Sigmoid colon (tissue), 7 donors: ENCODE data around the gene PTGES2. TPM values are rescaled to one million over a fixed set of nuclear protein-coding genes. Genes with fewer than 3 reads are reported as not detected.

ENCODE experiments used
- DNase-seq: peaks from one replicate; pipeline ENCODE4 v3.0.0-alpha.2; 2019
- H3K27ac ChIP-seq, 4 donors: fragments of 200-600 bp; sonication (generic); one replicate each; pipeline ENCODE4 v1.5.1; 2016 to 2019; ENCODE audit warnings: mild to moderate bottlenecking in 1 of 4
- H3K27me3 ChIP-seq, 3 donors: fragments of 200-600 bp; sonication (generic); one replicate each; pipeline ENCODE4 v1.5.1; 2019; ENCODE audit warnings: mild to moderate bottlenecking in 1 of 3
- H3K36me3 ChIP-seq, 4 donors: fragments of 200-600 bp; sonication (generic); one replicate each; pipeline ENCODE4 v1.5.1; 2016 to 2019
- H3K4me1 ChIP-seq, 4 donors: fragments of 200-600 bp; sonication (generic); one replicate each; pipeline ENCODE4 v1.5.1; 2017 to 2019
- H3K4me3 ChIP-seq, 4 donors: fragments of 200-600 bp; sonication (generic); one replicate each; pipeline ENCODE4 v1.5.1; 2017 to 2019; ENCODE audit warnings: mild to moderate bottlenecking in 2 of 4, moderate library complexity in 1 of 4
- H3K9me3 ChIP-seq, 4 donors: fragments of 200-600 bp in 3 of 4; sonication (generic) in 3 of 4; one replicate each; pipeline versions ENCODE4 v1.5.1 to v1.6.1; 2013 to 2019
- EP300 ChIP-seq, 4 donors: sonication (generic); formaldehyde crosslinking; IDR thresholded peaks; one replicate each; pipeline ENCODE4 v1.6.1; 2017; ENCODE audit warnings: antibody characterized with exemption in 4 of 4
- POLR2A ChIP-seq, 2 donors: fragments of 450-650 bp; IDR thresholded peaks; one replicate each; pipeline ENCODE4 v1.6.1; 2016; ENCODE audit warnings: antibody characterized with exemption in 2 of 2, mild to moderate bottlenecking in 2 of 2, moderate library complexity in 2 of 2
- POLR2AphosphoS5 ChIP-seq, 4 donors: sonication (generic); formaldehyde crosslinking; IDR thresholded peaks; one replicate each; pipeline ENCODE4 v1.6.1; 2017; ENCODE audit warnings: antibody characterized with exemption in 4 of 4
- WGBS, 2 donors: extraction: QIAGEN DNeasy Blood & Tissue Kit; methylation state at CpG; one replicate each; pipeline ENCODE4 v1.1.7; 2013; 5-methylcytosine and 5-hydroxymethylcytosine counted together
- intact Hi-C: fragments of 100-400 bp; cut with DNase I; formaldehyde crosslinking; loops from one replicate; pipeline ENCODE4 v1.15.1; 2023
- polyA plus RNA-seq, 3 donors: library from polyadenylated mRNA; stranded (reverse); fragments of 200-250 nt; gene quantifications; one replicate each; pipeline ENCODE4 v1.2.3, GENCODE V29; 2013
- total RNA-seq, 4 donors: library from RNA; depleted of rRNA; stranded (reverse); fragments of >200 nt; gene quantifications; one replicate each; pipeline ENCODE4 v1.1.0, GENCODE V29; 2016
- TF ChIP-seq, protein P1 (sequence below), 4 experiments: fragments of 450-650 bp in 3 of 4; fragments of 200-600 bp in 1 of 4; IDR thresholded peaks; one replicate each; pipeline ENCODE4 v1.5.1; 2016 to 2019; ENCODE audit warnings: antibody characterized with exemption in 4 of 4, mild to moderate bottlenecking in 3 of 4, moderate library complexity in 2 of 4
- donor health status: healthy with polysubstance abuse.
- donor health status: Bipolar disorder and iron deficiency.
- donor health status: healthy.

The PTGES2 gene
- total and polyA plus RNA-seq, 7 donors: 56.5 to 119 (median 82.2) TPM

DNA sequence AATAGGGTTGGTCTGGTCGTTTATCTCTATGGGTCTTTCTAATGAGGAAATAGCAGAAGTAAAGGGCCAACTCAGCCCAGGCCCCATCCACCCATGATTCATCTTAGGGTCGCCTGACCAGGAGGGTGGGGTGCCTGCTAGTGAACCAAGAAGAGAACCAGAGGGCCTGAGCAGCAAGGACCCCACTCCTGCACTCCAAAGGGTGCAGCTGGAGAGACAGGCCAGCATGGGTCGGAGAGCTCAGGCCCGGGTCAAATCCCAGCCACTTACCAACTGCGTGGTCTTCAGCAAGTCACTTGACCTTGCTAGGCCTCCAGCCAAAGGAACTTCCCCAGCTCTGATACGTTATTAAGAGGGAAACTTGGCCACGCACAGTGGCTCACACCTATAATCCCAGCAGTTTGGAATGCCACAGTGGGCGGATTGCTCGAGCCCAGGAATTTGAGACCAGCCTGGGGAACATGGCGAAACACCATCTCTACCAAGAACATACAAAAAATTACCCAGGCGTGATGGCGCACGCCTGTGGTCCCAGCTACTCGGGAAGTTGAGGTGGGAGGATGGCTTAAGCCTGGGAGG, 36.9 kb upstream of the PTGES2 start:
- Histone ChIP-seq H3K4me1 (peaks cover 0 to 24% (median 12%) of the 10 kb centered on the region in 4 donors), H3K27me3 (no peaks in the 10 kb centered on the region), H3K9me3 (no peaks in the 10 kb centered on the region), H3K36me3 (peaks cover 36 to 67% (median 47%) of the 10 kb centered on the region in 4 donors), H3K4me3 (no peak overlapping the region), H3K27ac (no peak overlapping the region)
- intact Hi-C loops: no loop called here
- DNase-seq: peak; percentile 50
- 82 to 85% methylated on average over 14 of the region's 14 CpGs for WGBS, 2 donors
- TF ChIP-seq POLR2AphosphoS5 (IDR thresholded peaks at IDR 0.05) (no peak), POLR2A (IDR thresholded peaks at IDR 0.05) (no peak), EP300 (IDR thresholded peaks at IDR 0.05) (no peak)
- TF ChIP-seq, protein P1, sequence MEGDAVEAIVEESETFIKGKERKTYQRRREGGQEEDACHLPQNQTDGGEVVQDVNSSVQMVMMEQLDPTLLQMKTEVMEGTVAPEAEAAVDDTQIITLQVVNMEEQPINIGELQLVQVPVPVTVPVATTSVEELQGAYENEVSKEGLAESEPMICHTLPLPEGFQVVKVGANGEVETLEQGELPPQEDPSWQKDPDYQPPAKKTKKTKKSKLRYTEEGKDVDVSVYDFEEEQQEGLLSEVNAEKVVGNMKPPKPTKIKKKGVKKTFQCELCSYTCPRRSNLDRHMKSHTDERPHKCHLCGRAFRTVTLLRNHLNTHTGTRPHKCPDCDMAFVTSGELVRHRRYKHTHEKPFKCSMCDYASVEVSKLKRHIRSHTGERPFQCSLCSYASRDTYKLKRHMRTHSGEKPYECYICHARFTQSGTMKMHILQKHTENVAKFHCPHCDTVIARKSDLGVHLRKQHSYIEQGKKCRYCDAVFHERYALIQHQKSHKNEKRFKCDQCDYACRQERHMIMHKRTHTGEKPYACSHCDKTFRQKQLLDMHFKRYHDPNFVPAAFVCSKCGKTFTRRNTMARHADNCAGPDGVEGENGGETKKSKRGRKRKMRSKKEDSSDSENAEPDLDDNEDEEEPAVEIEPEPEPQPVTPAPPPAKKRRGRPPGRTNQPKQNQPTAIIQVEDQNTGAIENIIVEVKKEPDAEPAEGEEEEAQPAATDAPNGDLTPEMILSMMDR (IDR thresholded peaks at IDR 0.05): no peak

GRCh38 chr9:128163523-128164306, 36.2 kb upstream of the PTGES2 start:
- Histone ChIP-seq H3K27me3 (no peaks in the 10 kb centered on the region), H3K36me3 (peaks cover 29 to 60% (median 40%) of the 10 kb centered on the region in 4 donors), H3K4me1 (peaks cover 0 to 26% (median 16%) of the 10 kb centered on the region in 4 donors), H3K4me3 (no peak overlapping the region), H3K9me3 (no peaks in the 10 kb centered on the region), H3K27ac (no peak overlapping the region)
- 95 to 97% methylated on average over 10 of the region's 10 CpGs for WGBS, 2 donors
- peak; percentile 40 for DNase-seq
- intact Hi-C loops: no loop called here
- TF ChIP-seq POLR2AphosphoS5 (IDR thresholded peaks at IDR 0.05) (no peak), EP300 (IDR thresholded peaks at IDR 0.05) (no peak), POLR2A (IDR thresholded peaks at IDR 0.05) (no peak)
- TF ChIP-seq, protein P1 (IDR thresholded peaks at IDR 0.05): no peak

- TF ChIP-seq, protein P1 (IDR thresholded peaks at IDR 0.05): no peak
- TF ChIP-seq POLR2AphosphoS5 (IDR thresholded peaks at IDR 0.05) (no peak), EP300 (IDR thresholded peaks at IDR 0.05) (no peak), POLR2A (IDR thresholded peaks at IDR 0.05) (no peak)
- no peak overlapping the region for H3K4me3 ChIP-seq
- no peak overlapping the region for H3K27ac ChIP-seq
- H3K4me1 ChIP-seq: peaks cover 0 to 26% (median 16%) of the 10 kb centered on the region in 4 donors
- H3K9me3 ChIP-seq: no peaks in the 10 kb centered on the region
- DNase-seq: no peak
- WGBS, 2 donors: 94 to 95% methylated on average over 6 of the region's 6 CpGs
- intact Hi-C loops: no loop called here
- H3K27me3 ChIP-seq: no peaks in the 10 kb centered on the region
- H3K36me3 ChIP-seq: peaks cover 24 to 54% (median 34%) of the 10 kb centered on the region in 4 donors
Measured at GRCh38 chr9:128163027-128163515, 35.5 kb upstream of the PTGES2 start.

DNA sequence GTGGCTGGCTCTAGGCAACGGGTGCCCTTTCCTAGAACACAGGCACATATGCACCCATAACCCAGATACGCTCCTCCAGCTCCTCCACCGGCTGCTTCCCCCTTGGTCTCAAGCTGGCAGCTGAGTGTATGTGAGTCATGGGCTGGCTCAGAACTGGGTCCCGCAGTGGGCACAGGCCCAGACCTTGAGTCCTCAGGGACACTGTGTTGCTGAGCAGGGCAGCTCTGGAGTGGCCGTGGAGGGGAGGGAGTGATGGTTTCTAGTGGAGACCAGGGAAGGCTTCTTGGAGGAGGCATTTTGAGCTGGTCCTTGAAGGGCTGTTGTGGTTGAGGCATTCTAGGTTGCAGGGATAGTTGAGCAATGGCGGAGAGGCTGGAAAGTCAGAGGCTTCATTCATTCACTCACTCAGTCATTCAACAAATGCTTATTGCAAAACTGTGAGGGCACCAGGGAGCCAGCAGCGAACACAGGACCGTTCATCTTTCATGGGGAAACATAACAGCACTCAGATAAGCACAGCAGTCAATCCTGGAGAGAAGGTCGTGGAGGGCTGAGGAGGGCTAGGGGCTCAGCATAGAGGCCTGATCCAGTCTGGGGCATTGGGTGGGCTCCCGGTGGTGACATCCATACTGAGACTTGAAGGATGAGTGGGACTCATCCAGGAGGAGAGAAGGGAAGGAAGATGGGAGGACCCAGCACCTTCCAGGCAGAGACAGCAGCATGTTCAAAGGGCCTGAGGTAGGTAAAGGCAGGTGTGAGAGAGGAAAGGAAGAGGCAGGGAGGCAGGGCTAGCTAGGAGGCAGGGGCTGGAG, 34.9 kb upstream of the PTGES2 start:
- peaks cover 0 to 26% (median 16%) of the 10 kb centered on the region in 4 donors for H3K4me1 ChIP-seq
- no peaks in the 10 kb centered on the region for H3K9me3 ChIP-seq
- intact Hi-C loops: no loop called here
- H3K27ac ChIP-seq: peak overlapping the region in 1 of 4 donors; percentile 21
- H3K27me3 ChIP-seq: no peaks in the 10 kb centered on the region
- no peak overlapping the region for H3K4me3 ChIP-seq
- H3K36me3 ChIP-seq: peaks cover 19 to 47% (median 29%) of the 10 kb centered on the region in 4 donors
- DNase-seq: no peak
- TF ChIP-seq EP300 (IDR thresholded peaks at IDR 0.05): no peak
- WGBS, 2 donors: 90% methylated on average over 10 of the region's 10 CpGs
